Measurements from ENCODE around the gene IKZF1. TPM values are rescaled to one million over a fixed set of nuclear protein-coding genes. Genes with fewer than 3 reads are reported as not detected.

The IKZF1 gene
- total RNA-seq, 1 experiment from 2014 or later = 0.57 TPM

DNA sequence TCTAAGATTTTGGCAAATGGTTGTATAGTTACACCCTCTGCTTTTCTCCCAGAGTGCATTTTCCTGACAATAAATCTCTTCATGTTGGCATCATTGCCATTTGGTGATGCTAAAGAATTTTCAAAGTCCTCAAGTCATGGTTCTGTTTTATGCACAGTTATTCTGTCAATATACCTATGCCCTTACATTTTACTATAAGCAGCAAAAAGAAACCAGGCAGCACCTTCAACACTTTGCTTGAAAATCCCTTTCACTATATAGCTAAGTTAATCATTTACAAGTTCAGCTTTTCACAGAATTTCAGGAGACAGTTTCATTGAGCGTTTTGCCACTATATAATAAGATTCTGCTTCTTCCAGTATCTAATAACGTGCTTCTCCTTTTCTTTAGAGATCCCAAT is 123.0 kb downstream of the IKZF1 start:
- RAD21 ChIA-PET (ENCODE audit: low non-redundant PET in 1 of 2, low total read pairs in 2 of 2, uncharacterized antibody in 2 of 2, unreplicated experiment in 2 of 2) = interaction anchor here in 1 of 2 experiments (1.9 kb wide), 1 partner anchor 9 kb away, joined by 4 read pairs; no protein-coding TSS in a partner anchor
- H3K36me3 ChIP-seq (ENCODE audit: control insufficient read depth in 1 of 2, insufficient read depth in 2 of 2, low read length in 2 of 2) = no peaks in the 10 kb centered on the region
- BruUV-seq (replicated peaks) = no TSS peak
- no peaks in the 10 kb centered on the region for H3K9me2 ChIP-seq (ENCODE audit: insufficient read depth)
- DNase-seq (ENCODE audit: low read depth, low spot score) = no peak
- H3K4me3 ChIP-seq (replicated peaks in 1 of 2; ENCODE audit: low read depth in 1 of 2, low read length in 2 of 2) = no peak overlapping the region
- no peak overlapping the region for H2AFZ ChIP-seq (ENCODE audit: low read depth, low read length, poor library complexity, severe bottlenecking)
- no peaks in the 10 kb centered on the region for H3K9me3 ChIP-seq (ENCODE audit: control insufficient read depth in 1 of 2, insufficient read depth in 1 of 2, low read depth in 1 of 2, low read length in 2 of 2)
- no peaks in the 10 kb centered on the region for H3K27me3 ChIP-seq (ENCODE audit: insufficient read depth, low read length)
- no peak overlapping the region for H3K9ac ChIP-seq (ENCODE audit: low read length)
- H3K4me2 ChIP-seq (ENCODE audit: low read length) = no peak overlapping the region
- no peaks in the 10 kb centered on the region for H4K20me1 ChIP-seq (ENCODE audit: insufficient read depth)
- no peaks in the 10 kb centered on the region for H3K4me1 ChIP-seq (ENCODE audit: control insufficient read depth in 1 of 2, insufficient read depth in 2 of 2, low read length in 2 of 2)
- H3K79me2 ChIP-seq (ENCODE audit: insufficient read depth, low read length) = no peaks in the 10 kb centered on the region
- no peak overlapping the region for H3K27ac ChIP-seq (ENCODE audit: low read depth, low read length)
- CTCF ChIA-PET = interaction anchor here (1.4 kb wide), 1 partner anchor 9 kb away, joined by 5 read pairs; no protein-coding TSS in a partner anchor
- no peak for ATAC-seq
- POLR2A ChIA-PET = no interaction called here
- TF ChIP-seq TCF7L2 (IDR thresholded peaks at IDR 0.05; ENCODE audit: borderline replicate concordance, extremely low read depth, insufficient read depth, insufficient read length) (no peak), SIN3A (IDR thresholded peaks at IDR 0.05; ENCODE audit: low read depth) (no peak), ZFX (IDR thresholded peaks at IDR 0.05) (no peak), YY1 (IDR thresholded peaks at IDR 0.05; ENCODE audit: extremely low read depth, insufficient replicate concordance, low read depth, low read length) (no peak), CBX3 (IDR thresholded peaks at IDR 0.05; ENCODE audit: low read depth) (no peak), SP1 (IDR thresholded peaks at IDR 0.05; ENCODE audit: low read depth) (no peak), POLR2A (IDR thresholded peaks at IDR 0.05; ENCODE audit: borderline replicate concordance, extremely low read depth, insufficient read depth, insufficient read length) (no peak), EGR1 (IDR thresholded peaks at IDR 0.05; ENCODE audit: low read depth) (no peak), EZH2phosphoT487 (IDR thresholded peaks at IDR 0.05; ENCODE audit: borderline replicate concordance) (no peak)
- TF ChIP-seq, protein P1, sequence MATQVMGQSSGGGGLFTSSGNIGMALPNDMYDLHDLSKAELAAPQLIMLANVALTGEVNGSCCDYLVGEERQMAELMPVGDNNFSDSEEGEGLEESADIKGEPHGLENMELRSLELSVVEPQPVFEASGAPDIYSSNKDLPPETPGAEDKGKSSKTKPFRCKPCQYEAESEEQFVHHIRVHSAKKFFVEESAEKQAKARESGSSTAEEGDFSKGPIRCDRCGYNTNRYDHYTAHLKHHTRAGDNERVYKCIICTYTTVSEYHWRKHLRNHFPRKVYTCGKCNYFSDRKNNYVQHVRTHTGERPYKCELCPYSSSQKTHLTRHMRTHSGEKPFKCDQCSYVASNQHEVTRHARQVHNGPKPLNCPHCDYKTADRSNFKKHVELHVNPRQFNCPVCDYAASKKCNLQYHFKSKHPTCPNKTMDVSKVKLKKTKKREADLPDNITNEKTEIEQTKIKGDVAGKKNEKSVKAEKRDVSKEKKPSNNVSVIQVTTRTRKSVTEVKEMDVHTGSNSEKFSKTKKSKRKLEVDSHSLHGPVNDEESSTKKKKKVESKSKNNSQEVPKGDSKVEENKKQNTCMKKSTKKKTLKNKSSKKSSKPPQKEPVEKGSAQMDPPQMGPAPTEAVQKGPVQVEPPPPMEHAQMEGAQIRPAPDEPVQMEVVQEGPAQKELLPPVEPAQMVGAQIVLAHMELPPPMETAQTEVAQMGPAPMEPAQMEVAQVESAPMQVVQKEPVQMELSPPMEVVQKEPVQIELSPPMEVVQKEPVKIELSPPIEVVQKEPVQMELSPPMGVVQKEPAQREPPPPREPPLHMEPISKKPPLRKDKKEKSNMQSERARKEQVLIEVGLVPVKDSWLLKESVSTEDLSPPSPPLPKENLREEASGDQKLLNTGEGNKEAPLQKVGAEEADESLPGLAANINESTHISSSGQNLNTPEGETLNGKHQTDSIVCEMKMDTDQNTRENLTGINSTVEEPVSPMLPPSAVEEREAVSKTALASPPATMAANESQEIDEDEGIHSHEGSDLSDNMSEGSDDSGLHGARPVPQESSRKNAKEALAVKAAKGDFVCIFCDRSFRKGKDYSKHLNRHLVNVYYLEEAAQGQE (IDR thresholded peaks at IDR 0.05; ENCODE audit: low read depth) = no peak
- TF ChIP-seq, protein P2, sequence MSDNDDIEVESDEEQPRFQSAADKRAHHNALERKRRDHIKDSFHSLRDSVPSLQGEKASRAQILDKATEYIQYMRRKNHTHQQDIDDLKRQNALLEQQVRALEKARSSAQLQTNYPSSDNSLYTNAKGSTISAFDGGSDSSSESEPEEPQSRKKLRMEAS (IDR thresholded peaks at IDR 0.05) = no peak
- TF ChIP-seq, protein P3, sequence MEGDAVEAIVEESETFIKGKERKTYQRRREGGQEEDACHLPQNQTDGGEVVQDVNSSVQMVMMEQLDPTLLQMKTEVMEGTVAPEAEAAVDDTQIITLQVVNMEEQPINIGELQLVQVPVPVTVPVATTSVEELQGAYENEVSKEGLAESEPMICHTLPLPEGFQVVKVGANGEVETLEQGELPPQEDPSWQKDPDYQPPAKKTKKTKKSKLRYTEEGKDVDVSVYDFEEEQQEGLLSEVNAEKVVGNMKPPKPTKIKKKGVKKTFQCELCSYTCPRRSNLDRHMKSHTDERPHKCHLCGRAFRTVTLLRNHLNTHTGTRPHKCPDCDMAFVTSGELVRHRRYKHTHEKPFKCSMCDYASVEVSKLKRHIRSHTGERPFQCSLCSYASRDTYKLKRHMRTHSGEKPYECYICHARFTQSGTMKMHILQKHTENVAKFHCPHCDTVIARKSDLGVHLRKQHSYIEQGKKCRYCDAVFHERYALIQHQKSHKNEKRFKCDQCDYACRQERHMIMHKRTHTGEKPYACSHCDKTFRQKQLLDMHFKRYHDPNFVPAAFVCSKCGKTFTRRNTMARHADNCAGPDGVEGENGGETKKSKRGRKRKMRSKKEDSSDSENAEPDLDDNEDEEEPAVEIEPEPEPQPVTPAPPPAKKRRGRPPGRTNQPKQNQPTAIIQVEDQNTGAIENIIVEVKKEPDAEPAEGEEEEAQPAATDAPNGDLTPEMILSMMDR (IDR thresholded peaks at IDR 0.05 in 2 of 3, conservative IDR thresholded peaks at IDR 0.05 in 1 of 3; ENCODE audit: borderline replicate concordance in 1 of 3, insufficient read depth in 1 of 3, low read depth in 2 of 3, low read length in 2 of 3) = no peak
- intact Hi-C loops (cut with micrococcal nuclease) = no loop called here
